ENCODE data around the gene BCAM. TPM values are rescaled to one million over a fixed set of nuclear protein-coding genes. Genes with fewer than 3 reads are reported as not detected.
A peak's percentile ranks its signal among the peaks of the same experiment; 100 is the strongest.

Gene BCAM
- total RNA-seq, 1 experiment from 2014 or later: 73.0 TPM

DNA sequence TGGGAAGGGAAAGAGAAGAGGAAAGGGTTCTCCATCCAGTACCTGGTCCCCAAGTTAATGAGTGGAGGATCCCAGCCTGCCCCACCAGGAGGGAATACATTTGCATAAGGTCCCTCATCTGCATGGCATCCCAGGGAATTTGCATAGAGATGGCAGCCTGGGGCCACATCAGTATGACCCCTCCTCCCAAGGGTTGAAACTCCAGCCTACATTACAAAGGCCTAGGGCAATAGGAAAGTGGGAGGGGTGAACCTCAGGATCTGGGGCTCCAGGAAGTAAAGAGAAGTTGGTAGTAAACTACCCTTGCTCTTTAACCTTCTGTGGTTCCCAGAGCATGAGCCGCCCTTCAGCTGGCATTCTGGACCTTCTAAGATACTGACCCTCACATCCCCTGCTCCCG, 30.4 kb downstream of the BCAM start:
- Histone ChIP-seq H3K14ac (ENCODE audit: insufficient read depth, low read length) (peak overlapping the region; percentile 57; the same call in 1 of the 2 replicates), H4K91ac (ENCODE audit: insufficient read length, low read depth, low read length) (no peak overlapping the region), H4K20me1 (ENCODE audit: control insufficient read depth, insufficient read depth, insufficient read length) (no peaks in the 10 kb centered on the region), H3K4me2 (ENCODE audit: insufficient read depth, insufficient read length, low read length) (no peak overlapping the region), H3K27ac (ENCODE audit: insufficient read length, low read depth, low read length) (no peak overlapping the region), H2AFZ (ENCODE audit: low read length) (peak overlapping the region; percentile 40), H3K4me1 (ENCODE audit: insufficient read depth, low read length) (no peaks in the 10 kb centered on the region; the same call in 1 of the 2 replicates), H3K9me3 (ENCODE audit: control insufficient read depth, low read depth, low read length) (no peaks in the 10 kb centered on the region), H3K4ac (ENCODE audit: low read depth, low read length) (no peak overlapping the region), H3K79me2 (ENCODE audit: insufficient read depth, low read length) (no peaks in the 10 kb centered on the region), H3K18ac (ENCODE audit: insufficient read length, low read depth, low read length) (no peak overlapping the region), H2BK15ac (ENCODE audit: low read depth, low read length) (no peak overlapping the region), H2BK20ac (ENCODE audit: low read depth, low read length, poor library complexity, severe bottlenecking) (no peak overlapping the region), H3K23me2 (ENCODE audit: insufficient read length, low read depth, low read length, poor library complexity, severe bottlenecking) (no peaks in the 10 kb centered on the region), H3K23ac (ENCODE audit: insufficient read length, low read depth, low read length) (no peak overlapping the region), H2AK5ac (ENCODE audit: insufficient read length, low read length) (no peak overlapping the region), H3T11ph (ENCODE audit: low read length) (no peak overlapping the region), H3K56ac (ENCODE audit: insufficient read length, low read depth, low read length) (no peak overlapping the region), H4K8ac (replicated peaks; ENCODE audit: insufficient read length, low read depth, low read length) (no peak overlapping the region), H3K79me1 (ENCODE audit: insufficient read depth, low read depth, low read length, poor library complexity, severe bottlenecking) (no peaks in the 10 kb centered on the region), H3K27me3 (ENCODE audit: insufficient read depth, low read length) (peaks cover 2% of the 10 kb centered on the region; the same call in 1 of the 2 replicates), H2BK12ac (ENCODE audit: insufficient read length, low read depth, low read length) (no peak overlapping the region), H3K9ac (ENCODE audit: extremely low read depth, insufficient read length, low read length) (no peak overlapping the region), H4K5ac (ENCODE audit: insufficient read length, low read depth, low read length) (no peak overlapping the region), H2BK120ac (ENCODE audit: low read depth, low read length, poor library complexity, severe bottlenecking) (no peak overlapping the region), H2BK5ac (ENCODE audit: insufficient read length, low read length) (no peak overlapping the region)
- Mint-ChIP-seq H3K9me3 (no peaks in the 10 kb centered on the region), H3K27ac (no peak overlapping the region), H3K27me3 (ENCODE audit: low read depth) (peaks cover 46% of the 10 kb centered on the region), H3K4me1 (peaks cover 7 to 8% of the 10 kb centered on the region in 2 experiments), H3K4me3 (no peak overlapping the region), H3K36me3 (ENCODE audit: insufficient read depth in 1 of 3, low read depth in 3 of 3) (no peaks in the 10 kb centered on the region)
- no peak for TF ChIP-seq CTCF (conservative IDR thresholded peaks at IDR 0.05)
- WGBS (ENCODE audit: extremely low coverage, insufficient read length, low lambda C conversion rate): no CpG with 5 or more reads among the region's 2 CpGs
- peak; percentile 59 for DNase-seq

Data from H9 (cell line).